GM06990 (cell line): Measurements from ENCODE around the gene DHX57.
A peak's percentile ranks its signal among the peaks of the same experiment; 100 is the strongest.
"Not testable (repeated sequence)": the region's sequence is repeated elsewhere in the genome, so short reads cannot be mapped to it uniquely, and the experiment has no call there.

ENCODE experiments used
- DNase-seq: peaks from one replicate; pipeline ENCODE4 v3.0.0-alpha.2; 2011; ENCODE audit not compliant: insufficient read length; ENCODE audit errors: extremely low read depth
- H3K27me3 ChIP-seq: replicated peaks from 2 replicates; pipeline ENCODE4 v1.6.0; 2011; ENCODE audit warnings: low read length; ENCODE audit not compliant: control insufficient read depth, insufficient read depth
- H3K36me3 ChIP-seq: 2 replicates; pipeline ENCODE4 v1.5.1; 2011; ENCODE audit warnings: low read length; ENCODE audit not compliant: control insufficient read depth, insufficient read depth
- H3K4me3 ChIP-seq: replicated peaks from 2 replicates; pipeline ENCODE4 v1.5.1; 2011; ENCODE audit warnings: low read depth, mild to moderate bottlenecking, control low read depth, low read length
- TF ChIP-seq, protein P1 (sequence below): IDR thresholded peaks from 2 replicates; pipeline ENCODE4 v1.5.1; 2011; ENCODE audit warnings: low read length, control low read depth, mild to moderate bottlenecking, inconsistent platforms; ENCODE audit not compliant: insufficient read depth, poor library complexity, severe bottlenecking

DHX57 gene

DNA sequence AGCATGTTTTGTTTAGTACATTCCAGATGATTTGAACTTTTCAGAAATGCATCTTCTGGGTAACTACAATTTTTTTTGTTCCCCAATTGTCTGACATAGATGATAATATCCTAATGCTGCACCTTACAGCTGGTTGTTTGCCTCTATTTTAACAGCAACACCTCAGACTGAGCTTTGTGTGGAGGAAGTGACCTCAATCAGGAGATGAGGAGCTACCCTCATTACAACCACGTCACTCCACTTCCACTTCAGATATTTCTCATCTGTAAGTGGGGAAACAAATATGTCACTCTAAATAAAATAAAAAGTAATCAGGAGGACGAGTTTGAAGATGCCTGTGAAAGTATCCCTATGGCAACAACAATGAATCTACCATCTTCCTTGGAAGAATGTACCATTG lies 112.5 kb downstream of the DHX57 start:
- DNase-seq, result no peak
- TF ChIP-seq, protein P1, sequence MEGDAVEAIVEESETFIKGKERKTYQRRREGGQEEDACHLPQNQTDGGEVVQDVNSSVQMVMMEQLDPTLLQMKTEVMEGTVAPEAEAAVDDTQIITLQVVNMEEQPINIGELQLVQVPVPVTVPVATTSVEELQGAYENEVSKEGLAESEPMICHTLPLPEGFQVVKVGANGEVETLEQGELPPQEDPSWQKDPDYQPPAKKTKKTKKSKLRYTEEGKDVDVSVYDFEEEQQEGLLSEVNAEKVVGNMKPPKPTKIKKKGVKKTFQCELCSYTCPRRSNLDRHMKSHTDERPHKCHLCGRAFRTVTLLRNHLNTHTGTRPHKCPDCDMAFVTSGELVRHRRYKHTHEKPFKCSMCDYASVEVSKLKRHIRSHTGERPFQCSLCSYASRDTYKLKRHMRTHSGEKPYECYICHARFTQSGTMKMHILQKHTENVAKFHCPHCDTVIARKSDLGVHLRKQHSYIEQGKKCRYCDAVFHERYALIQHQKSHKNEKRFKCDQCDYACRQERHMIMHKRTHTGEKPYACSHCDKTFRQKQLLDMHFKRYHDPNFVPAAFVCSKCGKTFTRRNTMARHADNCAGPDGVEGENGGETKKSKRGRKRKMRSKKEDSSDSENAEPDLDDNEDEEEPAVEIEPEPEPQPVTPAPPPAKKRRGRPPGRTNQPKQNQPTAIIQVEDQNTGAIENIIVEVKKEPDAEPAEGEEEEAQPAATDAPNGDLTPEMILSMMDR, result no peak

DNA sequence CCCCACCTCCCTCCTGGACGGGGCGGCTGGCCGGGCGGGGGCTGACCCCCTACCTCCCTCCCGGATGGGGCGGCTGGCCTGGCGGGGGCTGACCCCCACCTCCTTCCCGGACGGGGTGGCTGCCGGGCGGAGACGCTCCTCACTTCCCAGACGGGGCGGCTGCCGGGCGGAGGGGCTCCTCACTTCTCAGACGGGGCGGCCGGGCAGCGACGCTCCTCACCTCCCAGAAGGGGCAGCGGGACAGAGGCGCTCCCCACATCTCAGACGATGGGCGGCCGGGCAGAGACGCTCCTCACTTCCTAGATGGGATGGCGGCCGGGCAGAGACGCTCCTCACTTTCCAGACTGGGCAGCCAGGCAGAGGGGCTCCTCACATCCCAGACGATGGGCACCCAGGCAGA lies 119.8 kb downstream of the DHX57 start:
- H3K4me3 ChIP-seq, DNase-seq, H3K27me3 ChIP-seq, H3K36me3 ChIP-seq: not testable (repeated sequence)

More for the DNA sequence above, 112.5 kb downstream of the DHX57 start:
- Histone ChIP-seq H3K27me3 (no peaks in the 10 kb centered on the region), H3K4me3 (no peak overlapping the region), H3K36me3 (no peaks in the 10 kb centered on the region)

DNA sequence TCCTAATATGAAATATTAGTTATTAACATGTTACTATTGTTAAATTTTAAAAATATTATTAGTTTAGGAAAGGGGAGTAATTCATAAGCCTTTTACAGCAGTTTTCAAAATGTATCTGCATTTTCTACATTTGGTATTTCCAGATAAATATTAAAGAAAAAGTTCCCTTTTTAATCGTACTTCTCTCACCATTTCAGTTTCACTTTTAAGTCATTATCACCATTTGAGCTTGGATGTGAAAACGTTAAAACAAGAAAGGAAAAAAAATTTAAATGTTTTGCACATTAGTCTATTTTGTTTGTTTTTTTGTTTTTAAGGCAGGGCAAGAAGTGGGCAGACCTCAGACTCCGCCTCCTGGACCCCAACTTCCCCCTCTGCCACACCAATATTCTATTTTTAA lies 121.2 kb downstream of the DHX57 start:
- H3K27me3 ChIP-seq, result no peaks in the 10 kb centered on the region
- DNase-seq, result no peak
- H3K36me3 ChIP-seq, result no peaks in the 10 kb centered on the region
- H3K4me3 ChIP-seq, result no peak overlapping the region; the same call in 1 of the 2 replicates
- TF ChIP-seq, protein P1, result no peak

DNA sequence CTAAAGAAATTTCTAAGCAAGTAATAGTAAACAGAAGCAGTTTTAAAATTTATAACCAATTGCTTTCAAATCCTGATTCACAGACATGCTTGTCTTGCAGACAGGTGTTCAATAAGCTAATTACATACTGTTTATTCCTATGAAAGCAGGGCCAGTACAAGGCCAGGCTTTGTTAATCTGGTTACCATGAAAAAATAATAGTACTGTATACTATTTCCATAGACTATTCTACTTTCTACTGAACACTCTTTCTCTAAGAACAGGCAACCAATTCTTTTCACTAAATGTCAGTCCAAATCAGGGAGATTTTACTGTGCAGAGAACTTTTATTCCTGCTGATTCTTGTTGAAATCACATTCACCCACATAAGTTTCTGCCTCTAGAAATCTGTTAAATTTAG lies 121.7 kb downstream of the DHX57 start:
- Histone ChIP-seq H3K27me3 (no peaks in the 10 kb centered on the region), H3K4me3 (no peak overlapping the region), H3K36me3 (no peaks in the 10 kb centered on the region)
- TF ChIP-seq, protein P1, result no peak
- no peak for DNase-seq

DNA sequence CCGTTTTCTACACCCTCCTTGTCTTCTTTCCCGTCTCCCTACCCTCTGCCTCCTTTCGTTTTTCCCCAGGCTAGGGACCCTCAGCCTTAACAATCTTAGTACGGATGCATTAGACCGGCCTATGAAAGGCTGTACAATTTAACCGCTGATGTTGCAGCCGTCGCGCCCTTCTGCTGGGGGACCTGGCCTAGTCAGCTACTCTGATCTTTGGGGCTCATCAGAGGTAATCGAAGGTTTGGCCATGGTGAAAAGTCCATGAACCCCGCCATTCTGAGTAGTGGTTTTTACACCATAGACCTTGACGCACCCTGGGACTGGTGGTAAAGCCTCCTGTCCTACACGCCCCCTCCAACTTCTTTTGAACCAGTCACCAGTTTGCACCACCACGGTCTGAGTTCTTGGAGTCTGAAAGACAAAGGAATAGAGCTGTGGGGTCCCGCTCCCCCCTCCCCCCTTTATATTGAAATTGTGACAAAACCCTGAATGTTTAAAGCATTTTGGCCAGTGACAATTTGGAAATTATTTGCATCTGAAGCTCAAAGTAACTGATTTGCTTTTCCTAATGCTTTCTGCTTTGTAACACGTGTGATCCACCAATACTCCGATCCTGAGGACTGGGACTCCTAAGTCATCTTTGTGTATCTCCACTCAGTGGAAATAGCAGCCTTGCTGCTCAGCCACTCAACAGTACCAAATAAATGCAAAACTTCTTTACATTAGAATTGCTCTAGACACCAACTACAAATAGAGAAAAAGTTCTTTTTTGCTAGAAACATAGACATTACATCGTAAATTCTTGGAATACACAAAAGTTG lies 123.9 kb downstream of the DHX57 start:
- H3K27me3 ChIP-seq, result no peaks in the 10 kb centered on the region
- TF ChIP-seq, protein P1, result no peak
- peak overlapping the region; percentile 65 for H3K4me3 ChIP-seq
- DNase-seq, result no peak
- peaks cover 14% of the 10 kb centered on the region for H3K36me3 ChIP-seq

DNA sequence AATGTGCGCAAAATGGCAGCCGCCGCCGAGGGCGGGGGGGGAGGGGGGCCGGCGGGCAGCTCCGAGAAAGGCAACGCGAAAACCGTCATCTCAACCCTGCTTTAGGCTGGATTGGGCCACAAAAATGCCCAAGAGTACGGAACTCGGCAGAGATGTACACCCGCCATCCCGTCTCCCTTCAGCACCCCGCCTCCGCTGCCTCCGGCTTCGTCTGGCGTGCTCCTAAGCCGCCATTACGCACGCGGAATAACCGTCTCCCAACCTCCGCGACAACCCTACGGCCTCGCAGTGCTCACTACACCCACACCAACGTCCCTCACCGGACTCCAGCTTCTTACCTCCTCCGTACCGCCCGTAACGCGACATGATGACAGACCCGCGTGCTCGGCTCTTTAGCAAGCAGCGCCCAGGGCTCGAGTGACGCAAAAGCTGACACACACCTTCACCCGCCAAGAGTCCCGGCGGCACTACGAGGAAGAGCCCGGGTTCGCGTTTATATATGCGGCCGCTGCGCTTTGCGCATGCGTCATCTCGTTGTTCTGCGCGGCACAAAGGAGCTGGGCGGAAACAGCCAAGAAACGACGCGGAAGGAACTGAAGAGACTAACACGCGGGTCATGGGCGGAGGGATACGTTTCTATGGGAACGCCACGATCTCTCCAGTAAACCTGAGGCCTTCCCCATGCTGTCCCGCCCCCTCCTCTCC lies 124.7 kb downstream of the DHX57 start, which contains the start of gene SRSF7:
Gene SRSF7 (minus strand): TSS at position 471 of the 705 bp plus-strand sequence. CDS start 105 bp downstream, at position 366.
- no peaks in the 10 kb centered on the region for H3K27me3 ChIP-seq
- TF ChIP-seq, protein P1, result no peak
- H3K4me3 ChIP-seq, result peak within 1 kb of the TSS; percentile 87
- peaks cover 17% of the 10 kb centered on the region for H3K36me3 ChIP-seq
- DNase-seq, result peak; percentile 99
